ENCODE results near the gene H2BK1.

DNA sequence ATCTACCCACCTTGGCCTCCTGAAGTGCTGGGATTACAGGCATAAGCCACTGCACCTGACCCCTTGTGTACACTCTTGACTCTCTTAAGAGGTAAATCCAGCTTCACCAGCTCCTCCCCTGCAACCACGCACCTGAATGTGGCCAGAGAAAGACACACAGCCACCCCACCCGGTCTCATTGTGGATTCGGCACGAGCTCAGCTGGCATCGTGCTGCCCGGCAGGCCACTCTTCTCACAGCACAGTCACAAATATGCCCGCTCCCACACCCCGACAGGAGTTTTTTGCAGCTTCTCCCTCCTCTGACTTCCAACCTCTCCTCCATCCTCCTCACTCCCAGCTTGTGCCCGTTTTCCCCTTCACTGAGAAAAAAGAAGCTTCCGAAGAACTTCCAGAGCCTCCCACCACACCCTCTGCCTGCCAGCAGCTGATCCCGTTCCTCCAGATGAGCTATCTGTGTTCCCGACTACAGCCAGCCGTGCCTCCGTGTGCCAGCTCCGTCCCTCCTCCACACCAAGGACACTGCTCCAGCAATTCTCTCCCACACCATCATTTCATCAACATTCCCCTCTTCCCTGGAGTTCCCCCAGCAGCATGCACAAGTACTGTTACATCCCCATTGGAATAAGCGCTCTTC is 46.2 kb upstream of the H2BK1 start:
- TF ChIP-seq CTCF (IDR thresholded peaks at IDR 0.05), result no peak
- TF ChIP-seq ZFX (IDR thresholded peaks at IDR 0.05; ENCODE audit: borderline replicate concordance), result no peak

All from 22Rv1 (cell line).